Activated CD4-positive, alpha-beta T cell treated with anti-CD3 and anti-CD28 coated beads for 36 hours (primary cell): Measurements from ENCODE around the gene MRPL55. TPM values are rescaled to one million over a fixed set of nuclear protein-coding genes. Genes with fewer than 3 reads are reported as not detected.

ENCODE experiments used
- ATAC-seq: fragments of 200-7000 bp; cut with Tn5 transposase; one replicate; pipeline ENCODE4 v1.10.0; 2021; ENCODE audit warnings: mild to moderate bottlenecking, moderate library complexity
- CTCF ChIA-PET: fragments of 350-600 bp; sonication (Branson Sonifier 250); formaldehyde crosslinking; loops from one replicate; lab custom pipeline; 2021; ENCODE audit warnings: antibody characterized with exemption; lab: Charles Lee
- POLR2A ChIA-PET: fragments of 350-600 bp; sonication (Branson Sonifier 250); formaldehyde crosslinking; loops from one replicate; lab custom pipeline; 2021; ENCODE audit warnings: antibody characterized with exemption, inconsistent platforms; lab: Charles Lee
- DNase-seq: peaks from one replicate; pipeline ENCODE4 v3.0.0-alpha.2; 2020
- H3K27ac Mint-ChIP-seq: one replicate; pipeline ENCODE4 v1.8.0; 2021; ENCODE audit warnings: mixed read lengths
- H3K27me3 Mint-ChIP-seq: one replicate; pipeline ENCODE4 v1.8.0; 2021; ENCODE audit warnings: mixed read lengths
- H3K36me3 Mint-ChIP-seq: one replicate; pipeline ENCODE4 v1.8.0; 2021; ENCODE audit warnings: low read depth, mixed read lengths
- H3K4me1 Mint-ChIP-seq: one replicate; pipeline ENCODE4 v1.8.0; 2021; ENCODE audit warnings: mixed read lengths
- H3K4me3 Mint-ChIP-seq: one replicate; pipeline ENCODE4 v1.8.0; 2021; ENCODE audit warnings: mild to moderate bottlenecking, moderate library complexity, mixed read lengths
- H3K9me3 Mint-ChIP-seq: one replicate; pipeline ENCODE4 v1.8.0; 2021; ENCODE audit warnings: low read depth, mixed read lengths
- intact Hi-C, 2 experiments: fragments of 100-400 bp; cut with DNase I in 1 of 2; cut with micrococcal nuclease in 1 of 2; formaldehyde crosslinking; loops; one replicate each; pipeline versions ENCODE4 v1.14.2 to v1.15.1; 2022 to 2024; cut with DNase I, micrococcal nuclease
- total RNA-seq, 2 experiments: library from RNA; stranded (reverse); gene quantifications; one replicate each; pipeline ENCODE4 v1.2.3, GENCODE V29; 2021

The MRPL55 gene
- total RNA-seq, 2 experiments from 2014 or later, result 51.0 to 57.7 TPM

DNA sequence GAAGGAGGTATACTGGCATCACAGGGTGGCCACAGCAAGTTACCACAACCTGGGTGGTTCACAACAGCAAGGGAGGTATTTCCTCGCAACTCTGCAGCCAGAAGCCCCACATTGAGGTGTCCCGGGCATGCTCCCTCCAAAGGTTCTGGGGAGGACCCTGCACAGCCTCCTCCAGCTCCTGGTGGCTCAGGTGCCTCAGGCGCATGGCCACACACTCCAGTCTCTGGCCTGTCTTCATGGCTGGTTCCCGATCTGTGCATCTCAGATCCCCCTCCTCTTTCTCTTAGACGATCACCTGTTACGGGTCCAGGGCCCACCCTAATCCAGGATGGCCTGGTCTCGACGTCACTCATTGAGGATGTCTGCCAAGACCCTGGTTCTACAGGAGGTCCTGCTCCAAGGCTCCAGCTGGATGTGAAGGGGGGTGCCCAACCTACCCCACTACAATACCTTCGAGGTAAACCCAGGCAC lies 33.3 kb downstream of the MRPL55 start:
- Mint-ChIP-seq H3K27me3 (no peaks in the 10 kb centered on the region), H3K4me3 (no peak overlapping the region), H3K27ac (no peak overlapping the region), H3K4me1 (peaks cover 10% of the 10 kb centered on the region), H3K36me3 (no peaks in the 10 kb centered on the region), H3K9me3 (no peaks in the 10 kb centered on the region)
- DNase-seq, result no peak
- intact Hi-C loops, result no loop called here
- POLR2A ChIA-PET, result no interaction called here
- CTCF ChIA-PET, result no interaction called here
- ATAC-seq, result no peak

DNA sequence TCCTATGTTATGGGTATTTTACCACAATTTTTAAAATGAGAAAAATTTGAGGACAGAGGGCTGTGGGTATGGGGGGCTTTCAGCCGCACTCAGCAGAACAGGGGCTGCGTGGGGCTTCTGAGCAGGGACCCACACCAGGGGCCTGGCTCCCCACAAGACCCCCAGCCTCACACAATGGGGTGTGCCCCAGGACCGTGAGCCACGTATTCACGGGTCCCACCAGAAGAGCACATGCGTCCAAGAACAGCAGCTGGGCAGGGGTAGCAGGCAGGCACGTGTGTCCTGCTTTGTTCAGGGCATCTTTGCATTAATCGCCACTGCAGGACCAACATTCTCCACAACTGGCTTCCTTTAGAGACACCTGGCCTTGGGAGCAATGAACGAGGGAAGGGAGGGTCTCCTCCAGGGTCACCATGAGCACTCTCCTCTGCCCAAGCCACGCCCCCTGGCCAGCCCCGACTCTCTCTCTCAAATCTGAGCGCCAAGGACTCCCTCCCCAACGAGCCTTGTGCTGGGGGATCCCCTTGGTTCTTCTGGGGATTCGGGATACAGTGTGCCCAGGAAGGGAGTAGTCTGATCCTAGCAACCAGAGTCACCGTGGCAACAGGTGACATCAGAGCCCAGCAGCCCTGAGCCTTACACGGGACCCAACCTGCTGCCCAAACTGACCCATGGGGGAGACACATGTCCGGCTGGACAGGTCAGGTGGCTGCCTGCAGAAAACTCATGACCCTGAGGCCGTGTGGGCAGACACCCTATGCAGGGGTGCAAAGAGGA lies 34.0 kb downstream of the MRPL55 start:
- Mint-ChIP-seq H3K36me3 (no peaks in the 10 kb centered on the region), H3K4me1 (peaks cover 8% of the 10 kb centered on the region), H3K4me3 (no peak overlapping the region), H3K27ac (no peak overlapping the region), H3K9me3 (no peaks in the 10 kb centered on the region), H3K27me3 (no peaks in the 10 kb centered on the region)
- intact Hi-C loops, result loop anchor here in 1 of 2 experiments (1.0 kb wide), 1 partner anchor 71 kb away; no protein-coding TSS in a partner anchor
- ChIA-PET CTCF (no interaction called here), POLR2A (no interaction called here)
- DNase-seq (no peak), ATAC-seq (no peak)

DNA sequence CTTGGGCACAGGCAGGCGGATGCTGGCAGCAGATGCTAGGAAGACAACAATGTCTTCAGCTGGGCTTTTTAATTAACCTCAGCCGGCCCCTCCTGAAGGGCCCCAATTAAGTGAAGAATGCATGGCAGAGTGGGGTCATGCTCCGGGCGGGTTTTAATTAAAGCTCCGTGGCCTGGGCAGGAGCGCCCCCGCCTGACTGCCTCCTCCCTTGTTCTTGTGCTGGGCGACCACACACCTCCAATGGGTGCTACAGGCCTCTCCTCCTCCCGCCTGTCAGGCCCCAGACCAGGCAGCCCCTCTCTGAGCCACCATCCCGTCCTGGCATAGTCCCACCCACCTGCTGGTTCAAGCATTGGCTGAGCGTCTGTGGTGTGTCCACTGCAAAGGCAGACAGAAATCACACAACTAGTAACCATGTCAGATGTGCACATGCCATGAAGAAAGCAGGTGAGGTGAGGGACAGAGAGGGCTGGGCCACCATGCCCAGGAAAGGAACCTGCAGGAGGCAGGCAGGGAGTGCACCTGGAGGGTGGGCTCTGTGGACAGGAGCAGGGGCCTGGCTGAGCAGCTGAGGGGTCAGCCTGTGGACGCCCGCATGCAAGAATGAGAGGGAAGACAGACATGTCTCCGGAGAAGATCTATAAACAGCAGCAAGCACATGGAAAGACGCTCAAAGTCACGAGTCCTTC lies 35.1 kb downstream of the MRPL55 start:
- Mint-ChIP-seq H3K27ac (no peak overlapping the region), H3K36me3 (no peaks in the 10 kb centered on the region), H3K4me1 (peaks cover 4% of the 10 kb centered on the region), H3K4me3 (no peak overlapping the region), H3K9me3 (no peaks in the 10 kb centered on the region), H3K27me3 (no peaks in the 10 kb centered on the region)
- ChIA-PET CTCF (interaction anchor here (1.3 kb wide), 1 partner anchor 71 kb away, joined by 4 read pairs; no protein-coding TSS in a partner anchor), POLR2A (no interaction called here)
- no peak for DNase-seq
- intact Hi-C loops, result loop anchor here in 1 of 2 experiments (1.0 kb wide), 1 partner anchor 70 kb away; no protein-coding TSS in a partner anchor
- no peak for ATAC-seq

DNA sequence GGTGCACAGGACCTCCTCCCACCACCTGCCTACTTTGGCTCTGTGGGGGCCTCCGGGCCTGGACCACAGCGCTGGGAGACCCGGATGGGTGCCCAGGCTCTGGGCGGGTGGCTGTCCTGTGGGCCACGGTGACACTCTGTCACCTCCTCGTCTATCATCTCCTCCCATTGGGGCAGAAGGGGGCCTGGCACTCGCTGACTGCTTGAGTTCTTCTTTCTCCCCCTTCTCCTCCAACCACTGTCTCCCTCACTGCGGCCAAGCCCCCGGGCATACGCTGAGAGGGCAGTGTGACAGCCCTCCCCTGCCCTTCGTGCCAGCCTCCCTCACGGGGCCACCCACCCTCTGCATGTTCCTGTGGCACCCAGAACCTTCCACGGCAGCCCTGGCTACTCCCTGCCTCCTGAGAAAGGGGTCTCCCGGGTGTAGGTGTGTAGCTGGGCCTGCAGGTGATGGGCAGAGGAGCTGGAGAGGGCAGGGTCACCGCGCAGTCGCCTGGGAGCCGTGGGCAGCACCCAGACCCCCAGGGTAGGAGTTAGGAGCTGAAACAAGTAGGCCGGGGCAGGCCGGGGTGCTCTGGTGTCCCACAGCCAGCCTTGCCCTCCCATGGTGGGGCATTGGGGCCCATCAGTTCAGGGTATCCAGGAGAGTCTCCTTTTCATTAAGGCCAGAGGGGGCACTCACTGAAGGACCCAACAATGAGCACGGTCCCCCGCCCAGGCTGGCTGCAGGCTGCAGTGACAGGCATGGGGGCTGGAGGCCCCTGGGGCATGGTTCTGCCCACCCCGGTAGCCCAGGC lies 35.8 kb downstream of the MRPL55 start:
- DNase-seq, result no peak
- Mint-ChIP-seq H3K27me3 (no peaks in the 10 kb centered on the region), H3K9me3 (no peaks in the 10 kb centered on the region), H3K36me3 (no peaks in the 10 kb centered on the region), H3K27ac (no peak overlapping the region), H3K4me3 (no peak overlapping the region), H3K4me1 (peaks cover 4% of the 10 kb centered on the region)
- CTCF ChIA-PET, result interaction anchor here (1.3 kb wide), 1 partner anchor 70 kb away, joined by 4 read pairs; no protein-coding TSS in a partner anchor
- intact Hi-C loops, result no loop called here
- no peak for ATAC-seq
- POLR2A ChIA-PET, result no interaction called here

DNA sequence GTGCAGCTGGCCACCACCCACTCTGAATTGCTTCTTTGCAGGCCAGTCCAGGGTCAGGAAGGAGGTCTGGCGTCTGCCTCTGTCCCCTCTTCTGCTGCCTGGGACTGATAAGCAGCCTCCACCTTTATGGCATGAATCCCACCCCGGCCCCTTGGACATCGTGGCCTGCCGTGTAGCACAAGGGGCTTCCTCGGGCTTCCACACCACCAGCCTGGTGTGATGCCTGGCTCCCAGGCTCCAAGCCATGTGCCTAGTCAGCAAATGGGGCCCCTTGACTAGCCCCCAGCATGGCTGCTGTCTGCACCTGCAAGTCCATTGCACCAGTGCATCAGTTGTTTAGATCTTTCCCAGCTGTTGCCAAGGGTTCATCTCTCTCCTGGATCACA lies 36.4 kb downstream of the MRPL55 start:
- ChIA-PET POLR2A (no interaction called here), CTCF (no interaction called here)
- Mint-ChIP-seq H3K27me3 (no peaks in the 10 kb centered on the region), H3K4me1 (peaks cover 3% of the 10 kb centered on the region), H3K9me3 (no peaks in the 10 kb centered on the region), H3K27ac (no peak overlapping the region), H3K36me3 (no peaks in the 10 kb centered on the region), H3K4me3 (no peak overlapping the region)
- intact Hi-C loops, result no loop called here
- DNase-seq (no peak), ATAC-seq (no peak)

DNA sequence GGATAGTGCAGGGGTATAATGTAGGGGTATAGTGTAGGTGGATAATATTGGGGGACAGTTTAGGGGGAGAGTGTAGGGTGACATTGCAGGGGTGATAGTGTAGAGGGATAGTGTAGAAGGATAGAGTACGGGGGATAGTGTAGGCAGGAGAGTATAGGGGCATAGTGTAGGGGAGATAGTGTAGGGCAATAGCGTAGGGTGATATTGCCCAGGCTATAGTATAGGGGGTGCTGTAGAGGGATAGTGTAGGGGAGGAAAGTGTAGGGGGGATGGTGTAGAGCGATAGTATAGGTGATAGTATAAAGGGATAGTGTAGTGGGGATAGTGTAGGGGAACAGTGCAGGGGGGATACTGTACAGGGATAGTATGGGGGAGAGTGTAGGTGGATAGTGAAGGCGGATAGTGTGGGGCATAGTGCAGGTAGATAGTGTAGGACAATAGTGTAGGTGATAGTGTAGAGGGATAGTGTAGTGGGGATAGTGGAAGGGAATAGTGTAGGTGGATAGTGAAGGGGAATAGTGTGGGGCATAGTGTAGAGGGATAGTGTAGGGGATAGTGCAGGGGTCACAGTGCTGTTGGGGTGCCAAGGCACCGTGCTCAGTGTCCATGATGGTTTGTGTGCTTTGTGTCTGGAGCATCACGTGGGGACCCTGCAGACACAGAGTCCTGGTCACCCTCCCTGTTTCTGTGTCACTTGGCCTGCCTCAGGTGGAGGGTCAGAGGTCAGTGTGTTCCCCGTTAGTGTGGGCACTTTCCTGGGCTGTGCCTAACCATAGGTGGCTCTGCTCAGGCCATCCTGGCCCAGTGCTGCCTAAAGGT lies 37.1 kb downstream of the MRPL55 start:
- intact Hi-C loops, result no loop called here
- no peak for DNase-seq
- no peak overlapping the region for H3K4me3 Mint-ChIP-seq
- no peaks in the 10 kb centered on the region for H3K36me3 Mint-ChIP-seq
- peak; percentile 47 for ATAC-seq
- H3K4me1 Mint-ChIP-seq, result peaks cover 2% of the 10 kb centered on the region
- POLR2A ChIA-PET, result no interaction called here
- no peaks in the 10 kb centered on the region for H3K27me3 Mint-ChIP-seq
- no peaks in the 10 kb centered on the region for H3K9me3 Mint-ChIP-seq
- CTCF ChIA-PET, result no interaction called here
- no peak overlapping the region for H3K27ac Mint-ChIP-seq

DNA sequence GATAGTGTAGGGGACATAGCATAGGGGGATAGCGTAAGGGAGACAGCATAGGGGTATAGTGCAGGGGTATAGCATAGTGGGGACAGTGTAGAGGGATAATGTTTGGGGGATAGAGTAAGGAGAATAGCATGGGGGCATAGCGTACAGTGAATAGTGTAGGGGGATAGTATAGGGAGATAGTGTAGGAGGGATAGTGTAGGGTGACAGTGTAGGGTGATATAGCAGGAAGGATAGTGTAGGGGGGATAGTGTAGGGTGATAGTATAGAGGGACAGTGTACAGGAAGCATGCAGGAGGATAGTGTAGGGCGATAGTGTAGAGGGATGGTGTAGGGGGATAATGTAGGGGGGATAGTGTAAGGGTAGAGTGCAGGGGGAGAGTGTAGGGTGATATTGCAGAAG lies 38.2 kb downstream of the MRPL55 start:
- no peak for ATAC-seq
- peaks cover 2% of the 10 kb centered on the region for H3K27me3 Mint-ChIP-seq
- ChIA-PET POLR2A (no interaction called here), CTCF (no interaction called here)
- H3K4me1 Mint-ChIP-seq, result peaks cover 2% of the 10 kb centered on the region
- H3K9me3 Mint-ChIP-seq, result no peaks in the 10 kb centered on the region
- H3K27ac Mint-ChIP-seq, result no peak overlapping the region
- H3K4me3 Mint-ChIP-seq, result no peak overlapping the region
- intact Hi-C loops, result no loop called here
- no peaks in the 10 kb centered on the region for H3K36me3 Mint-ChIP-seq
- DNase-seq, result no peak

DNA sequence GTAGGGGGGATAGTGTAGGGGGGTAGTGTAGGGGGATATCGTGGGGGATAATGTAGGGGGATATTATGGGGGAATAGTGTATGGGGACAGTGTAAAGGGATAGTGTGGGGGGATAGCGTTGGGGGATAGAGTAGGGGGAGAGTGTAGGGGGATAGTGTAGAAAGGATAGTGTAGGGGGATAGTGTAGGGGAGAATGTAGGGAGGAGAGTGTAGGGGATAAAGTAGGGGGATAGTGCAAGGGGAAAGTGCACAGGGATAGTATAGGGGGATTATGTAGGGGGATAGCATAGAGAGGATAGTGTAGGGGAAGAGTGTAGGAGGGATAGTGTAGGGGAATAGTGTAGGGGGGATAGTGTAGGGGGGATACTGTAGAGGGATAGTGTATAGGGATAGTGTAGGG lies 38.9 kb downstream of the MRPL55 start:
- POLR2A ChIA-PET, result no interaction called here
- DNase-seq (no peak), ATAC-seq (no peak)
- H3K27ac Mint-ChIP-seq, result no peak overlapping the region
- no peaks in the 10 kb centered on the region for H3K36me3 Mint-ChIP-seq
- peaks cover 5% of the 10 kb centered on the region for H3K27me3 Mint-ChIP-seq
- no peak overlapping the region for H3K4me3 Mint-ChIP-seq
- intact Hi-C loops, result no loop called here
- no peaks in the 10 kb centered on the region for H3K9me3 Mint-ChIP-seq
- CTCF ChIA-PET, result no interaction called here
- peaks cover 2% of the 10 kb centered on the region for H3K4me1 Mint-ChIP-seq

DNA sequence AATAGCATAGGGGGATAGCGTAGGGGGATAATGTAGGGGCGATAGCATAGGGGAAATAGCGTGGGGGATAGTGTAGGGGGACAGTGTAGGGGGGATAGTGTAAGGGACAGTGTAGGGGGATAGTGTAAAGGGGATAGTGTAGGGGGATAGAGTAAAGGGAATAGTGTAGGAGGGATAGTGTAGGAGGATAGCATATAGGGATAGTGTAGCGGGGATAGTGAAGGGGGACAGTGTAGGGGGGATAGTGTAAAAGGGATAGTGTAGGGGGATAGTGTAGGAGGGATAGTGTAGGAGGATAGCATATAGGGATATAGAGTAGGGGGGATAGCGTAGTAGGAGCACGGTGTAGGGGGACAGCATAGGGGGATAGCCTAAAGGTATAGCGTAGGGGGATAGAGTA lies 40.7 kb downstream of the MRPL55 start:
- POLR2A ChIA-PET, result no interaction called here
- DNase-seq (no peak), ATAC-seq (no peak)
- H3K27ac Mint-ChIP-seq, result no peak overlapping the region
- no peaks in the 10 kb centered on the region for H3K36me3 Mint-ChIP-seq
- no peaks in the 10 kb centered on the region for H3K9me3 Mint-ChIP-seq
- H3K4me1 Mint-ChIP-seq, result no peaks in the 10 kb centered on the region
- CTCF ChIA-PET, result no interaction called here
- H3K27me3 Mint-ChIP-seq, result peaks cover 5% of the 10 kb centered on the region
- intact Hi-C loops, result no loop called here
- H3K4me3 Mint-ChIP-seq, result no peak overlapping the region

DNA sequence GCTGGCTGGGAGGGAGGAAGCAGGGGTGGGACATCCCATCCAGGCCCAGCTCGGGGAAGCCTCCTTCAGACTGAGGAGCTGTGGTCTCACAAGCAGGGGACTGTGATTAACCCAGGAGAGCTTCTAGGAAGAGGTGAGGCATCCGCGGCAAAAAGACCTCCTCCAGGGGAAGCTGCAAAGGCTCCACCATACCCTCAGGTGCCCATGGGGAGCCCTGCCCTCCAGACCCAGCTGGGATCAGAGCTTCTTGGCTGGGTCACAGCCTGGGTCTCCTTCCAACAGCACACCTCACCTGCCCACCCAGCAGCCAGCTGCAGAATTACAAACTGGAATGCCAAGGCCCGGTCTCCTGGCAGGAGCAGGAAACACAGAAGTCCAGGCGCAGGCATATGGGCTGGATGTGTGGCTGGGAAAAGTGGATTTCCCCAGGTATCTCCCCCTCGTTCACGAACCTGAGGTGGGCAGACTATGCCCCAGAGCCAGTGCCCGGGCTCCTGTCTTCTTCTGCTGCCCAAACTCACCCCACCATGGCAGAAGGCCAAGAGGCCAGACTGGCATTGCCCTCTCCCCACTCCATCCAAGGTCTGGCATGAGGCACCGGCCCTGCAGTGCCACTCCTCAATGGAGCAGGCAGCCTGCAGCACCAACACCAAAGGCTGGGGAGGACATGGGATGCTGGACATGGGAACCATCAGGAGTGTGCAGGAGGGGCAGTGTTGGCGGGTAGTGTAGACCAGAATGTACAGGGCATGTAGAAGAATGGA lies 42.0 kb downstream of the MRPL55 start:
- POLR2A ChIA-PET, result interaction anchor here (0.7 kb wide), 1 partner anchor 1264 kb away, joined by 4 read pairs; no protein-coding TSS in a partner anchor
- CTCF ChIA-PET, result interaction anchor here (1.1 kb wide), 1 partner anchor 99 kb away, joined by 3 read pairs; no protein-coding TSS in a partner anchor
- H3K27me3 Mint-ChIP-seq, result peaks cover 8% of the 10 kb centered on the region

More for the DNA sequence above, 42.0 kb downstream of the MRPL55 start:
- H3K36me3 Mint-ChIP-seq, result no peaks in the 10 kb centered on the region
- H3K4me1 Mint-ChIP-seq, result no peaks in the 10 kb centered on the region
- no peaks in the 10 kb centered on the region for H3K9me3 Mint-ChIP-seq
- H3K27ac Mint-ChIP-seq, result no peak overlapping the region
- no peak for DNase-seq
- ATAC-seq, result no peak
- intact Hi-C loops, result no loop called here
- no peak overlapping the region for H3K4me3 Mint-ChIP-seq
